Liver (tissue), 9 donors: ENCODE results near the gene ANKAR. TPM values are rescaled to one million over a fixed set of nuclear protein-coding genes. Genes with fewer than 3 reads are reported as not detected.

Source experiments
- DNase-seq: peaks from one replicate; pipeline ENCODE4 v3.0.0-alpha.2; 2017; ENCODE audit warnings: low spot score
- H3K27ac ChIP-seq, 2 donors: one replicate each; pipeline ENCODE4 v1.7.0; 2013; ENCODE audit warnings: inconsistent platforms in 2 of 2, low read length in 2 of 2, control low read depth in 1 of 2, low read depth in 1 of 2, mild to moderate bottlenecking in 1 of 2
- H3K27me3 ChIP-seq, 4 donors: one replicate each; pipeline versions ENCODE4 v1.6.1 to v1.7.0; 2013; ENCODE audit warnings: low read length in 3 of 4, inconsistent platforms in 1 of 4, mild to moderate bottlenecking in 1 of 4, moderate library complexity in 1 of 4; ENCODE audit not compliant: control insufficient read depth in 4 of 4, insufficient read depth in 4 of 4
- H3K36me3 ChIP-seq, 4 donors: one replicate each; pipeline versions ENCODE4 v1.6.1 to v1.7.0; 2013; ENCODE audit warnings: low read length in 3 of 4, mild to moderate bottlenecking in 3 of 4, low read depth in 1 of 4, moderate library complexity in 1 of 4; ENCODE audit not compliant: control insufficient read depth in 4 of 4, insufficient read depth in 3 of 4
- H3K4me1 ChIP-seq, 4 donors: one replicate each; pipeline versions ENCODE4 v1.6.1 to v1.7.0; 2013; ENCODE audit warnings: low read length in 3 of 4, mild to moderate bottlenecking in 3 of 4, moderate library complexity in 1 of 4; ENCODE audit not compliant: control insufficient read depth in 4 of 4, insufficient read depth in 4 of 4
- H3K4me3 ChIP-seq, 3 donors: one replicate each; pipeline versions ENCODE4 v1.6.1 to v1.7.0; 2013; ENCODE audit warnings: low read length in 3 of 3, control low read depth in 1 of 3, low read depth in 1 of 3, mild to moderate bottlenecking in 1 of 3
- H3K9ac ChIP-seq, 2 donors: one replicate each; pipeline ENCODE4 v1.7.0; 2013; ENCODE audit warnings: low read length in 2 of 2, mild to moderate bottlenecking in 2 of 2, moderate library complexity in 2 of 2, control low read depth in 1 of 2, low read depth in 1 of 2
- H3K9me3 ChIP-seq, 4 donors: one replicate each; pipeline versions ENCODE4 v1.6.1 to v1.7.0; 2013; ENCODE audit warnings: low read length in 3 of 4; ENCODE audit not compliant: control insufficient read depth in 4 of 4
- ATF3 ChIP-seq: IDR thresholded peaks from 2 replicates; pipeline ENCODE4 v1.6.1; 2016; ENCODE audit warnings: antibody characterized with exemption
- EGR1 ChIP-seq, 2 donors: IDR thresholded peaks; 2 replicates each; pipeline ENCODE4 v1.6.1; 2016 to 2018; ENCODE audit warnings: antibody characterized with exemption in 2 of 2, low read depth in 2 of 2
- FOXA1 ChIP-seq: IDR thresholded peaks from 2 replicates; pipeline ENCODE4 v1.6.1; 2016; ENCODE audit warnings: antibody characterized with exemption
- FOXA2 ChIP-seq: IDR thresholded peaks from 2 replicates; pipeline ENCODE4 v1.6.1; 2016; ENCODE audit warnings: antibody characterized with exemption
- GABPA ChIP-seq, 2 donors: IDR thresholded peaks in 1 of 2; conservative IDR thresholded peaks in 1 of 2; 2 replicates each; pipeline ENCODE4 v1.6.1; 2016; ENCODE audit warnings: antibody characterized with exemption in 2 of 2, mild to moderate bottlenecking in 1 of 2, moderate library complexity in 1 of 2
- HNF4A ChIP-seq, 2 donors: conservative IDR thresholded peaks; 2 replicates each; pipeline ENCODE4 v1.6.1; 2016; ENCODE audit warnings: antibody characterized with exemption in 2 of 2, mild to moderate bottlenecking in 2 of 2
- HNF4G ChIP-seq: IDR thresholded peaks from 2 replicates; pipeline ENCODE4 v1.6.1; 2016; ENCODE audit warnings: antibody characterized with exemption
- JUND ChIP-seq, 2 donors: IDR thresholded peaks; 2 replicates each; pipeline ENCODE4 v1.6.1; 2016; ENCODE audit warnings: antibody characterized with exemption in 2 of 2
- RAD21 ChIP-seq, 2 donors: IDR thresholded peaks; 2 replicates each; pipeline ENCODE4 v1.6.1; 2016; ENCODE audit warnings: antibody characterized with exemption in 2 of 2, mild to moderate bottlenecking in 2 of 2
- RXRA ChIP-seq, 2 donors: IDR thresholded peaks; 2 replicates each; pipeline ENCODE4 v1.6.1; 2017 to 2018; ENCODE audit warnings: antibody characterized with exemption in 2 of 2, mild to moderate bottlenecking in 1 of 2
- SP1 ChIP-seq: IDR thresholded peaks from 2 replicates; pipeline ENCODE4 v1.6.1; 2018; ENCODE audit warnings: antibody characterized with exemption, mild to moderate bottlenecking
- TAF1 ChIP-seq: conservative IDR thresholded peaks from 2 replicates; pipeline ENCODE4 v1.6.1; 2016; ENCODE audit warnings: antibody characterized with exemption, mild to moderate bottlenecking
- YY1 ChIP-seq: IDR thresholded peaks from 2 replicates; pipeline ENCODE4 v1.6.1; 2016; ENCODE audit warnings: antibody characterized with exemption, mild to moderate bottlenecking
- ZBTB33 ChIP-seq: IDR thresholded peaks from 2 replicates; pipeline ENCODE4 v1.6.1; 2016; ENCODE audit warnings: antibody characterized with exemption
- WGBS: extraction: QIAGEN DNeasy Blood & Tissue Kit; methylation state at CpG from one replicate; pipeline ENCODE4 v1.1.7; 2013; 5-methylcytosine and 5-hydroxymethylcytosine counted together
- polyA plus RNA-seq, 2 donors: library from polyadenylated mRNA; stranded (reverse) in 1 of 2; unstranded in 1 of 2; fragments of 200-250 nt in 1 of 2; fragments of >200 nt in 1 of 2; fragmentation: Nextera tagmentation in 1 of 2; extraction: Ambion mirVana in 1 of 2; gene quantifications; one replicate each; pipeline versions ENCODE4 v1.2.1 to v1.2.3, GENCODE V29; 2013 to 2015
- total RNA-seq, 2 donors: library from RNA; depleted of rRNA; stranded (reverse); fragments of >200 nt; gene quantifications; one replicate each; pipeline ENCODE4 v1.2.3, GENCODE V29; 2014
- TF ChIP-seq, protein P1 (sequence below): IDR thresholded peaks from 2 replicates; pipeline ENCODE4 v1.6.1; 2016; ENCODE audit warnings: antibody characterized with exemption, mild to moderate bottlenecking
- TF ChIP-seq, protein P2 (sequence below): fragments of 150-350 bp; IDR thresholded peaks from 2 replicates; pipeline ENCODE4 v1.5.1; 2017; ENCODE audit warnings: improper control_type of control experiment, low read depth, low read length; ENCODE audit not compliant: missing input control
- donor health status: healthy.
- donor health status: healthy.
- donor health status: healthy.
- donor health status: healthy.
- donor health status: healthy.

ANKAR gene
- total and polyA plus RNA-seq, 4 donors: 0.46 to 8.4 (median 4.3) TPM

- Histone ChIP-seq H3K4me3 (no peak overlapping the region), H3K4me1 (peaks cover 0 to 6% (median 3%) of the 10 kb centered on the region in 4 donors), H3K9me3 (no peaks in the 10 kb centered on the region), H3K27me3 (no peaks in the 10 kb centered on the region), H3K9ac (no peak overlapping the region), H3K27ac (no peak overlapping the region), H3K36me3 (no peaks in the 10 kb centered on the region)
- no peak for DNase-seq
- WGBS: 49% methylated on average over 2 of the region's 2 CpGs
- TF ChIP-seq EGR1 (IDR thresholded peaks at IDR 0.05; ENCODE audit: low read depth in 2 of 2) (no peak), TAF1 (no peak), HNF4A (conservative IDR thresholded peaks at IDR 0.05) (no peak), FOXA1 (no peak), ZBTB33 (no peak), YY1 (no peak), RXRA (IDR thresholded peaks at IDR 0.05) (no peak), GABPA (IDR thresholded peaks at IDR 0.05 in 1 of 2, conservative IDR thresholded peaks at IDR 0.05 in 1 of 2) (no peak), FOXA2 (no peak), HNF4G (no peak), SP1 (no peak), RAD21 (IDR thresholded peaks at IDR 0.05) (no peak), ATF3 (no peak), JUND (IDR thresholded peaks at IDR 0.05) (no peak)
- TF ChIP-seq, protein P1, sequence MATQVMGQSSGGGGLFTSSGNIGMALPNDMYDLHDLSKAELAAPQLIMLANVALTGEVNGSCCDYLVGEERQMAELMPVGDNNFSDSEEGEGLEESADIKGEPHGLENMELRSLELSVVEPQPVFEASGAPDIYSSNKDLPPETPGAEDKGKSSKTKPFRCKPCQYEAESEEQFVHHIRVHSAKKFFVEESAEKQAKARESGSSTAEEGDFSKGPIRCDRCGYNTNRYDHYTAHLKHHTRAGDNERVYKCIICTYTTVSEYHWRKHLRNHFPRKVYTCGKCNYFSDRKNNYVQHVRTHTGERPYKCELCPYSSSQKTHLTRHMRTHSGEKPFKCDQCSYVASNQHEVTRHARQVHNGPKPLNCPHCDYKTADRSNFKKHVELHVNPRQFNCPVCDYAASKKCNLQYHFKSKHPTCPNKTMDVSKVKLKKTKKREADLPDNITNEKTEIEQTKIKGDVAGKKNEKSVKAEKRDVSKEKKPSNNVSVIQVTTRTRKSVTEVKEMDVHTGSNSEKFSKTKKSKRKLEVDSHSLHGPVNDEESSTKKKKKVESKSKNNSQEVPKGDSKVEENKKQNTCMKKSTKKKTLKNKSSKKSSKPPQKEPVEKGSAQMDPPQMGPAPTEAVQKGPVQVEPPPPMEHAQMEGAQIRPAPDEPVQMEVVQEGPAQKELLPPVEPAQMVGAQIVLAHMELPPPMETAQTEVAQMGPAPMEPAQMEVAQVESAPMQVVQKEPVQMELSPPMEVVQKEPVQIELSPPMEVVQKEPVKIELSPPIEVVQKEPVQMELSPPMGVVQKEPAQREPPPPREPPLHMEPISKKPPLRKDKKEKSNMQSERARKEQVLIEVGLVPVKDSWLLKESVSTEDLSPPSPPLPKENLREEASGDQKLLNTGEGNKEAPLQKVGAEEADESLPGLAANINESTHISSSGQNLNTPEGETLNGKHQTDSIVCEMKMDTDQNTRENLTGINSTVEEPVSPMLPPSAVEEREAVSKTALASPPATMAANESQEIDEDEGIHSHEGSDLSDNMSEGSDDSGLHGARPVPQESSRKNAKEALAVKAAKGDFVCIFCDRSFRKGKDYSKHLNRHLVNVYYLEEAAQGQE: no peak
- TF ChIP-seq, protein P2, sequence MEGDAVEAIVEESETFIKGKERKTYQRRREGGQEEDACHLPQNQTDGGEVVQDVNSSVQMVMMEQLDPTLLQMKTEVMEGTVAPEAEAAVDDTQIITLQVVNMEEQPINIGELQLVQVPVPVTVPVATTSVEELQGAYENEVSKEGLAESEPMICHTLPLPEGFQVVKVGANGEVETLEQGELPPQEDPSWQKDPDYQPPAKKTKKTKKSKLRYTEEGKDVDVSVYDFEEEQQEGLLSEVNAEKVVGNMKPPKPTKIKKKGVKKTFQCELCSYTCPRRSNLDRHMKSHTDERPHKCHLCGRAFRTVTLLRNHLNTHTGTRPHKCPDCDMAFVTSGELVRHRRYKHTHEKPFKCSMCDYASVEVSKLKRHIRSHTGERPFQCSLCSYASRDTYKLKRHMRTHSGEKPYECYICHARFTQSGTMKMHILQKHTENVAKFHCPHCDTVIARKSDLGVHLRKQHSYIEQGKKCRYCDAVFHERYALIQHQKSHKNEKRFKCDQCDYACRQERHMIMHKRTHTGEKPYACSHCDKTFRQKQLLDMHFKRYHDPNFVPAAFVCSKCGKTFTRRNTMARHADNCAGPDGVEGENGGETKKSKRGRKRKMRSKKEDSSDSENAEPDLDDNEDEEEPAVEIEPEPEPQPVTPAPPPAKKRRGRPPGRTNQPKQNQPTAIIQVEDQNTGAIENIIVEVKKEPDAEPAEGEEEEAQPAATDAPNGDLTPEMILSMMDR: no peak
Observed at GRCh38 chr2:189700681-189701080, 26.2 kb downstream of the ANKAR start.

DNA sequence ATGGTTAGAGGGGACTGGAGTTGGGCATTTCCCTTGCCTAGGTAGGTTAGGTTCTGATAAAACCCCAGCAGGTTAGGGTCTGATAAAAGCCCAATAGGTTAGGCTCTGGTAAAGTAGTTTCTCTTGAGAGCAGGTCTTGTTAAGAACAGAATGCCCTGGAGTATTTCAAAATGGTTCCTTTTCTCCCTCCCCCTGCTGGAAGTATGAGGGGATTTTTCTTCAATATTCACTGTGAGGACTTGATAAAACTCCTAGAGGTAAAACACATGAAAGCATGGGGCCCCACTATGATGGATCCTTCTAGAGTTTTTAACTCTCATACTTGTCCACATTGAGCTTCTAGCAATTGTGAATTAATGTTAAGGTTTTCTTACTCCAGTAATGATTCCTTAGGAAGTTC, 27.6 kb downstream of the ANKAR start:
- Histone ChIP-seq H3K27ac (no peak overlapping the region), H3K4me1 (peaks cover 0 to 6% (median 3%) of the 10 kb centered on the region in 4 donors), H3K9ac (no peak overlapping the region), H3K4me3 (no peak overlapping the region), H3K27me3 (no peaks in the 10 kb centered on the region), H3K36me3 (no peaks in the 10 kb centered on the region), H3K9me3 (no peaks in the 10 kb centered on the region)
- DNase-seq: no peak
- TF ChIP-seq TAF1 (no peak), GABPA (IDR thresholded peaks at IDR 0.05 in 1 of 2, conservative IDR thresholded peaks at IDR 0.05 in 1 of 2) (no peak), ATF3 (no peak), JUND (IDR thresholded peaks at IDR 0.05) (no peak), RXRA (IDR thresholded peaks at IDR 0.05) (no peak), SP1 (no peak), HNF4A (conservative IDR thresholded peaks at IDR 0.05) (no peak), EGR1 (IDR thresholded peaks at IDR 0.05; ENCODE audit: low read depth in 2 of 2) (no peak), FOXA1 (no peak)
- TF ChIP-seq, protein P2: no peak
- TF ChIP-seq, protein P1: no peak
